OCI-LY3 (cell line): Measurements from ENCODE around the gene TTYH2.

ENCODE experiments used
- CTCF ChIP-seq: fragments of 200-600, 300-600 bp; sonication (generic); IDR thresholded peaks from 2 replicates; pipeline ENCODE4 v1.5.1; 2014; ENCODE audit warnings: antibody characterized with exemption, low read length, low read depth
- EZH2phosphoT487 ChIP-seq: fragments of 200-600 bp; shearing (Covaris generic); IDR thresholded peaks from 2 replicates; pipeline ENCODE4 v1.6.1; 2018; ENCODE audit warnings: antibody characterized with exemption, mixed run types, low read depth

- TF ChIP-seq CTCF (no peak), EZH2phosphoT487 (no peak)
Observed at GRCh38 chr17:74245145-74245831, 31.9 kb downstream of the TTYH2 start.
